ENCODE measurements around the gene JAZF1. TPM values are rescaled to one million over a fixed set of nuclear protein-coding genes. Genes with fewer than 3 reads are reported as not detected.
A peak's percentile ranks its signal among the peaks of the same experiment; 100 is the strongest.

The JAZF1 gene
- total and polyA plus RNA-seq, 2 of the 4 experiments (the other 2 are of a cell fraction), result 8.4 to 10.5 TPM

DNA sequence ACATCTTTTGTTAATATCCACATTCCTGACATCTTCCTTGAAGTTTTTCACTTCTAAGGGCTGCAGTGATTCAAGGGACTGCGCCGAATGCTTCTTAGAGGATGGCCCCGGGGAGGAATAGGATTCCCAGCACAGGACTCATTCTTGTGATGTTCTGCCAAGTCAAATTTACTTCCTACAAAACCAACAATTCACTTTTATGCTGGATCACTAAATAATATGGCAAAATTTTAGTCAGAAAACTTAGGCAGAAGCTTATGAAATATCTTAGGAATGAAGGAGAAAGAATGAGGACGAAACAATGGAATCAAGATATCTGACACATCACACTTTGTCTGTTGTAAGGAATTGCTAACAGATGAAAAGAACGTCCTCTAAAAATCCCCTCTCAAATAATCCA is 151.5 kb downstream of the JAZF1 start:
- H3K9ac ChIP-seq (ENCODE audit: low read depth, low read length), result no peak overlapping the region
- no peak overlapping the region for H2BK5ac ChIP-seq (ENCODE audit: low read depth, low read length, poor library complexity, severe bottlenecking)
- H3K27me3 ChIP-seq (ENCODE audit: control insufficient read depth, insufficient read depth, low read length), result no peaks in the 10 kb centered on the region
- no peak for ATAC-seq (ENCODE audit: low read depth)
- no peak overlapping the region for H2AFZ ChIP-seq (replicated peaks; ENCODE audit: low read length, poor library complexity)
- intact Hi-C loops (cut with micrococcal nuclease) (no loop called here), in situ Hi-C loops (cut with MboI; ENCODE audit: low sequenced_read_pairs) (no loop called here), dilution Hi-C loops (cut with HindIII; ENCODE audit: low sequenced_read_pairs, unreplicated experiment) (no loop called here)
- H3K56ac ChIP-seq (ENCODE audit: extremely low read depth, insufficient read depth, low read length), result no peak overlapping the region
- no peak overlapping the region for H2BK20ac ChIP-seq (ENCODE audit: low read depth, low read length)
- no peak overlapping the region for H4K5ac ChIP-seq (ENCODE audit: low read depth, low read length)
- CTCF ChIA-PET, result no interaction called here
- no peak overlapping the region for H2AK9ac ChIP-seq (replicated peaks; ENCODE audit: low read depth, low read length, poor library complexity)
- no peak overlapping the region for H2BK120ac ChIP-seq (ENCODE audit: low read depth, low read length)
- no peak overlapping the region for H3K23ac ChIP-seq (ENCODE audit: low read depth, low read length)
- H3K4ac ChIP-seq (ENCODE audit: low read depth, low read length), result no peak overlapping the region
- H3K4me3 ChIP-seq (ENCODE audit: insufficient read depth, low read depth, low read length), result no peak overlapping the region
- peaks cover 6% of the 10 kb centered on the region for H3K4me1 ChIP-seq (ENCODE audit: control insufficient read depth, insufficient read depth, low read length)
- H3K36me3 ChIP-seq (ENCODE audit: control insufficient read depth, insufficient read depth, low read length), result peaks cover 2% of the 10 kb centered on the region; the same call in 1 of the 2 replicates
- H4K91ac ChIP-seq (ENCODE audit: insufficient read depth, low read depth, low read length), result no peak overlapping the region
- no peaks in the 10 kb centered on the region; the same call in 1 of the 2 replicates for H4K20me1 ChIP-seq (ENCODE audit: insufficient read depth, low read length)
- H3K79me1 ChIP-seq (ENCODE audit: low read depth in 1 of 2, low read length in 2 of 2), result peaks cover 26 to 65% of the 10 kb centered on the region in 2 experiments
- no peaks in the 10 kb centered on the region for H3K9me3 ChIP-seq (ENCODE audit: control insufficient read depth, insufficient read depth, low read length)
- no peak overlapping the region for H3K27ac ChIP-seq (ENCODE audit: insufficient read depth, low read length)
- POLR2A ChIA-PET (ENCODE audit: unreplicated experiment), result no interaction called here
- no peak overlapping the region for H4K8ac ChIP-seq (ENCODE audit: low read depth in 2 of 2, low read length in 2 of 2)
- H3K9me1 ChIP-seq (ENCODE audit: insufficient read depth, low read length), result peaks cover 5% of the 10 kb centered on the region
- no peak overlapping the region for H3K4me2 ChIP-seq (ENCODE audit: low read depth, low read length)
- H2BK15ac ChIP-seq (ENCODE audit: low read depth, low read length), result no peak overlapping the region
- TF ChIP-seq CTCF (conservative IDR thresholded peaks at IDR 0.05; ENCODE audit: low read depth, low read length) (no peak), RCOR1 (IDR thresholded peaks at IDR 0.05; ENCODE audit: insufficient replicate concordance, low read length) (no peak), FOS (IDR thresholded peaks at IDR 0.05; ENCODE audit: low read depth, low read length) (no peak), NFE2L2 (IDR thresholded peaks at IDR 0.05; ENCODE audit: low read depth, low read length) (no peak), MXI1 (IDR thresholded peaks at IDR 0.05; ENCODE audit: borderline replicate concordance, low read depth, low read length) (no peak), POLR2A (IDR thresholded peaks at IDR 0.05; ENCODE audit: low read depth, low read length) (no peak), MAFK (IDR thresholded peaks at IDR 0.05; ENCODE audit: low read depth, low read length) (no peak), RFX5 (IDR thresholded peaks at IDR 0.05; ENCODE audit: low read depth, low read length) (no peak), RAD21 (IDR thresholded peaks at IDR 0.05; ENCODE audit: low read length) (no peak)
- TF ChIP-seq, protein P1, sequence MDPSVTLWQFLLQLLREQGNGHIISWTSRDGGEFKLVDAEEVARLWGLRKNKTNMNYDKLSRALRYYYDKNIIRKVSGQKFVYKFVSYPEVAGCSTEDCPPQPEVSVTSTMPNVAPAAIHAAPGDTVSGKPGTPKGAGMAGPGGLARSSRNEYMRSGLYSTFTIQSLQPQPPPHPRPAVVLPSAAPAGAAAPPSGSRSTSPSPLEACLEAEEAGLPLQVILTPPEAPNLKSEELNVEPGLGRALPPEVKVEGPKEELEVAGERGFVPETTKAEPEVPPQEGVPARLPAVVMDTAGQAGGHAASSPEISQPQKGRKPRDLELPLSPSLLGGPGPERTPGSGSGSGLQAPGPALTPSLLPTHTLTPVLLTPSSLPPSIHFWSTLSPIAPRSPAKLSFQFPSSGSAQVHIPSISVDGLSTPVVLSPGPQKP (IDR thresholded peaks at IDR 0.05; ENCODE audit: borderline replicate concordance, low read depth, low read length), result no peak
- peak; percentile 31 for DNase-seq
- H3K18ac ChIP-seq (ENCODE audit: low read depth, low read length), result no peak overlapping the region
- WGBS, 2 experiments (ENCODE audit: extremely low coverage in 2 of 2, insufficient read length in 1 of 2), result 100% methylated on average over 1 of the region's 5 CpGs; no CpG with 5 or more reads in 1 of the 2 experiments
- H2AK5ac ChIP-seq (ENCODE audit: low read depth, low read length), result no peak overlapping the region
- no TSS peak for BruUV-seq (replicated peaks)
- H3K14ac ChIP-seq (replicated peaks; ENCODE audit: low read depth, low read length), result no peak overlapping the region

All from IMR-90 (cell line).